Fibroblast of lung (primary cell): ENCODE results near the gene PPP1R9B. TPM values are rescaled to one million over a fixed set of nuclear protein-coding genes. Genes with fewer than 3 reads are reported as not detected.
A peak's percentile ranks its signal among the peaks of the same experiment; 100 is the strongest.

ENCODE experiments used
- DNase-seq, 2 donors: peaks; one replicate each; pipeline versions ENCODE4 v3.0.0 to v3.0.0-alpha.2; 2010; ENCODE audit warnings: low read depth in 2 of 2
- H2AFZ ChIP-seq: 2 replicates; pipeline ENCODE4 v1.5.1; 2012; ENCODE audit warnings: low read length, control low read depth, inconsistent platforms
- H3K27ac ChIP-seq: 2 replicates; pipeline ENCODE4 v1.5.1; 2011; ENCODE audit warnings: low read length, control low read depth; ENCODE audit not compliant: insufficient read depth
- H3K27me3 ChIP-seq: 2 replicates; pipeline ENCODE4 v1.5.1; 2011; ENCODE audit warnings: mild to moderate bottlenecking, low read length; ENCODE audit not compliant: control insufficient read depth, insufficient read depth
- H3K36me3 ChIP-seq: 2 replicates; pipeline ENCODE4 v1.5.1; 2011; ENCODE audit warnings: low read length; ENCODE audit not compliant: control insufficient read depth, insufficient read depth
- H3K4me1 ChIP-seq: 2 replicates; pipeline ENCODE4 v1.5.1; 2011; ENCODE audit warnings: low read length; ENCODE audit not compliant: control insufficient read depth, insufficient read depth; ENCODE audit errors: extremely low read depth
- H3K4me2 ChIP-seq: 2 replicates; pipeline ENCODE4 v1.5.1; 2011; ENCODE audit warnings: low read length, control low read depth; ENCODE audit not compliant: insufficient read depth; ENCODE audit errors: extremely low read depth
- H3K4me3 ChIP-seq, 4 experiments: fragments of 200-600 bp in 1 of 4; sonication (generic) in 1 of 4; replicated peaks in 1 of 4; 2 replicates each; pipeline ENCODE4 v1.5.1; 2011 to 2016; ENCODE audit warnings: low read length in 4 of 4, low read depth in 3 of 4, mild to moderate bottlenecking in 3 of 4, control low read depth in 2 of 4, inconsistent platforms in 1 of 4, mixed read lengths in 1 of 4; ENCODE audit not compliant: insufficient read depth in 1 of 4; ENCODE audit errors: control extremely low read depth in 1 of 4
- H3K79me2 ChIP-seq: 2 replicates; pipeline ENCODE4 v1.5.1; 2012; ENCODE audit warnings: mild to moderate bottlenecking, low read length, inconsistent platforms; ENCODE audit not compliant: control insufficient read depth, insufficient read depth
- H3K9ac ChIP-seq: 2 replicates; pipeline ENCODE4 v1.5.1; 2011; ENCODE audit warnings: mild to moderate bottlenecking, low read length, control low read depth; ENCODE audit not compliant: insufficient read depth
- H3K9me3 ChIP-seq: 2 replicates; pipeline ENCODE4 v1.5.1; 2012; ENCODE audit warnings: low read depth, low read length; ENCODE audit not compliant: control insufficient read depth, insufficient read depth
- H4K20me1 ChIP-seq: 2 replicates; pipeline ENCODE4 v1.5.1; 2011; ENCODE audit warnings: low read length; ENCODE audit not compliant: control insufficient read depth, insufficient read depth; ENCODE audit errors: extremely low read depth
- CTCF ChIP-seq, 2 donors: IDR thresholded peaks in 1 of 2; conservative IDR thresholded peaks in 1 of 2; 1 replicate in 1 of 2; 2 replicates in 1 of 2; pipeline ENCODE4 v1.5.1; 2011 to 2012; ENCODE audit warnings: low read length in 2 of 2, control low read depth in 1 of 2, inconsistent platforms in 1 of 2, low read depth in 1 of 2, mild to moderate bottlenecking in 1 of 2
- EZH2 ChIP-seq: IDR thresholded peaks from 2 replicates; pipeline ENCODE4 v1.5.1; 2012; ENCODE audit warnings: low read length, control low read depth, mild to moderate bottlenecking; ENCODE audit errors: missing control alignments
- polyA plus RNA-seq, 2 donors: library from polyadenylated mRNA; depleted of rRNA in 1 of 2; stranded (reverse) in 1 of 2; unstranded in 1 of 2; fragments of >200 nt; gene quantifications; 2 replicates each; pipeline ENCODE4 v1.2.1, GENCODE V29; 2011 to 2012; ENCODE audit warnings: missing spikeins in 1 of 2
- total RNA-seq: library from RNA; depleted of rRNA; stranded (reverse); fragments of >200 nt; gene quantifications from 2 replicates; pipeline ENCODE4 v1.2.1, GENCODE V29; 2014

PPP1R9B gene
- total and polyA plus RNA-seq, 2 donors (not counting 1 experiment from before 2014, with no cell fraction given), result 22.1 to 41.5 TPM

- H3K27ac ChIP-seq, result no peak overlapping the region
- peaks cover 10% of the 10 kb centered on the region for H3K4me1 ChIP-seq
- no peaks in the 10 kb centered on the region for H3K27me3 ChIP-seq
- no peak overlapping the region for H2AFZ ChIP-seq
- peak overlapping the region; percentile 13 for H3K4me2 ChIP-seq
- H3K36me3 ChIP-seq, result peaks cover 1% of the 10 kb centered on the region
- no peaks in the 10 kb centered on the region for H4K20me1 ChIP-seq
- no peak overlapping the region for H3K4me3 ChIP-seq
- H3K9me3 ChIP-seq, result no peaks in the 10 kb centered on the region
- DNase-seq, result peak in 1 of 2 donors; percentile 65
- no peak overlapping the region for H3K9ac ChIP-seq
- no peak for TF ChIP-seq EZH2
- TF ChIP-seq CTCF (conservative IDR thresholded peaks at IDR 0.05 in 1 of 2, IDR thresholded peaks at IDR 0.05 in 1 of 2; ENCODE audit: low read depth in 1 of 2, low read length in 2 of 2), result no peak
- no peaks in the 10 kb centered on the region for H3K79me2 ChIP-seq
Measured at GRCh38 chr17:50101346-50102163, 48.9 kb downstream of the PPP1R9B start.

- H2AFZ ChIP-seq, result no peak overlapping the region
- H3K4me2 ChIP-seq, result peak overlapping the region; percentile 13
- no peak overlapping the region for H3K27ac ChIP-seq
- no peak overlapping the region for H3K9ac ChIP-seq
- H3K4me1 ChIP-seq, result peaks cover 14% of the 10 kb centered on the region
- no peaks in the 10 kb centered on the region for H3K79me2 ChIP-seq
- H3K36me3 ChIP-seq, result peaks cover 1% of the 10 kb centered on the region
- no peak for TF ChIP-seq CTCF (conservative IDR thresholded peaks at IDR 0.05 in 1 of 2, IDR thresholded peaks at IDR 0.05 in 1 of 2; ENCODE audit: low read depth in 1 of 2, low read length in 2 of 2)
- no peak for TF ChIP-seq EZH2
- no peaks in the 10 kb centered on the region for H3K9me3 ChIP-seq
- H3K4me3 ChIP-seq, result no peak overlapping the region
- no peaks in the 10 kb centered on the region for H3K27me3 ChIP-seq
- no peak for DNase-seq
- H4K20me1 ChIP-seq, result no peaks in the 10 kb centered on the region
Measured at GRCh38 chr17:50100921-50101345, 49.5 kb downstream of the PPP1R9B start.

GRCh38 chr17:50100480-50100883, 50.0 kb downstream of the PPP1R9B start:
- no peaks in the 10 kb centered on the region for H3K9me3 ChIP-seq
- H3K36me3 ChIP-seq, result peaks cover 1% of the 10 kb centered on the region
- H3K79me2 ChIP-seq, result no peaks in the 10 kb centered on the region
- no peak overlapping the region for H3K9ac ChIP-seq
- no peak overlapping the region for H3K4me2 ChIP-seq
- peaks cover 17% of the 10 kb centered on the region for H3K4me1 ChIP-seq
- no peaks in the 10 kb centered on the region for H3K27me3 ChIP-seq
- H2AFZ ChIP-seq, result no peak overlapping the region
- H4K20me1 ChIP-seq, result no peaks in the 10 kb centered on the region
- H3K4me3 ChIP-seq, result no peak overlapping the region
- TF ChIP-seq EZH2, result no peak
- no peak for TF ChIP-seq CTCF (conservative IDR thresholded peaks at IDR 0.05 in 1 of 2, IDR thresholded peaks at IDR 0.05 in 1 of 2; ENCODE audit: low read depth in 1 of 2, low read length in 2 of 2)
- no peak overlapping the region for H3K27ac ChIP-seq
- DNase-seq, result no peak
